Transverse colon (tissue), 4 donors: ENCODE data around the gene DNAH3. TPM values are rescaled to one million over a fixed set of nuclear protein-coding genes. Genes with fewer than 3 reads are reported as not detected.

Experiments
- DNase-seq: peaks from one replicate; pipeline ENCODE4 v3.0.0-alpha.2; 2019
- H3K27ac ChIP-seq, 4 donors: fragments of 200-600 bp; sonication (generic); 2 replicates each; pipeline ENCODE4 v1.5.1; 2016 to 2018; ENCODE audit warnings: inconsistent platforms in 4 of 4
- H3K27me3 ChIP-seq: fragments of 200-600 bp; sonication (generic); 2 replicates; pipeline ENCODE4 v1.5.1; 2017; ENCODE audit warnings: inconsistent platforms
- H3K36me3 ChIP-seq, 4 donors: fragments of 200-600 bp; sonication (generic); 2 replicates each; pipeline ENCODE4 v1.5.1; 2017 to 2019; ENCODE audit warnings: inconsistent platforms in 4 of 4
- H3K4me1 ChIP-seq, 4 donors: fragments of 200-600 bp; sonication (generic); 2 replicates each; pipeline ENCODE4 v1.5.1; 2017 to 2020; ENCODE audit warnings: inconsistent platforms in 4 of 4
- H3K4me3 ChIP-seq, 4 donors: fragments of 200-600 bp; sonication (generic); 1 replicate in 1 of 4; 2 replicates in 3 of 4; pipeline versions ENCODE4 v1.5.1 to v1.6.1; 2017 to 2019; ENCODE audit warnings: inconsistent platforms in 4 of 4
- H3K9me3 ChIP-seq, 2 donors: fragments of 200-600 bp; sonication (generic); 2 replicates each; pipeline ENCODE4 v1.5.1; 2017 to 2019; ENCODE audit warnings: inconsistent platforms in 2 of 2
- CTCF ChIP-seq, 5 experiments: fragments of 200-600 bp in 3 of 5; fragments of 450-650 bp in 2 of 5; sonication (generic) in 3 of 5; IDR thresholded peaks; 1 replicate in 2 of 5; 2 replicates in 3 of 5; pipeline ENCODE4 v1.5.1; 2016 to 2017; ENCODE audit warnings: antibody characterized with exemption in 5 of 5, inconsistent platforms in 3 of 5, mild to moderate bottlenecking in 2 of 5, moderate library complexity in 1 of 5
- EP300 ChIP-seq: sonication (generic); formaldehyde crosslinking; IDR thresholded peaks from one replicate; pipeline ENCODE4 v1.6.1; 2017; ENCODE audit warnings: antibody characterized with exemption, low read depth
- POLR2A ChIP-seq: fragments of 450-650 bp; IDR thresholded peaks from one replicate; pipeline ENCODE4 v1.6.1; 2016; ENCODE audit warnings: antibody characterized with exemption, mild to moderate bottlenecking, moderate library complexity
- POLR2AphosphoS5 ChIP-seq, 3 donors: sonication (generic); formaldehyde crosslinking; IDR thresholded peaks; one replicate each; pipeline ENCODE4 v1.6.1; 2016; ENCODE audit warnings: antibody characterized with exemption in 3 of 3
- WGBS, 2 donors: methylation state at CpG; one replicate each; pipeline ENCODE4 v1.1.5; 2018; ENCODE audit warnings: low coverage in 1 of 2; 5-methylcytosine and 5-hydroxymethylcytosine counted together
- in situ Hi-C, 4 donors: fragments of 200-750 bp; cut with MboI; loops; one replicate each; pipeline versions ENCODE4 v1.15.0 to v1.15.1; 2017; ENCODE audit warnings: low sequenced_read_pairs in 3 of 4, low pct_ligation_motif_present in 1 of 4, low pct_unique_long_range_greater_than_20kb in 1 of 4
- intact Hi-C: fragments of 100-400 bp; cut with DNase I; formaldehyde crosslinking; loops from one replicate; pipeline ENCODE4 v1.15.1; 2023; ENCODE audit warnings: low total_unique reads
- total RNA-seq, 4 donors: library from RNA; depleted of rRNA; stranded (reverse); fragments of >200 nt; gene quantifications; one replicate each; pipeline ENCODE4 v1.1.0, GENCODE V29; 2016

Gene DNAH3
- total RNA-seq, 4 donors from 2014 or later, result 1.1 to 28.7 (median 5.5) TPM

DNA sequence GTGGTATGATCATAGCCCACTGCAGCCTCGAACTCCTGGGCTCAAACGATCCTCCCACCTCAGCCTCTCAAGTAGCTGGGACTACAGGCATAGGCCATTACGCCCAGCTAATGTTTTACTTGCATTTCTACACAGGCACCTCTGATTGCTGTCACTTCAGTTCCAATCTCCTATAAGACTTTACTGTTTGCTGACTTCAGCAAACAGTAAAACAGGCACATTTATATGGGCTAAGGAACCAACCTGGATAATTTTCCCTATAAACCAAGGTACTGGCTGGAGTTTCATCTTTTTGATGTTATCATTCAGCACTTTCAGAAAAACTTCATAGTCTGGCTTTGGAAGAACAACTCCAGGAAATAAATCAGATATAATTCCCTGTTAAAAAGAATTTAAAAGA lies 114.2 kb downstream of the DNAH3 start:
- TF ChIP-seq POLR2A, result no peak
- no peak for TF ChIP-seq CTCF (IDR thresholded peaks at IDR 0.05)
- TF ChIP-seq EP300, result no peak
- no peak for TF ChIP-seq POLR2AphosphoS5 (IDR thresholded peaks at IDR 0.05)
- no peaks in the 10 kb centered on the region for H3K4me1 ChIP-seq
- WGBS, 2 donors, result 75 to 83% methylated on average over 2 to 3 of the region's 3 CpGs
- H3K27me3 ChIP-seq, result no peaks in the 10 kb centered on the region
- intact Hi-C loops (no loop called here), in situ Hi-C loops (no loop called here)
- H3K36me3 ChIP-seq, result no peaks in the 10 kb centered on the region
- no peak overlapping the region for H3K27ac ChIP-seq
- no peak overlapping the region for H3K4me3 ChIP-seq
- H3K9me3 ChIP-seq, result no peaks in the 10 kb centered on the region
- no peak for DNase-seq

- no peaks in the 10 kb centered on the region for H3K9me3 ChIP-seq
- H3K4me1 ChIP-seq, result no peaks in the 10 kb centered on the region
- TF ChIP-seq EP300 (no peak), POLR2AphosphoS5 (IDR thresholded peaks at IDR 0.05) (no peak), POLR2A (no peak), CTCF (IDR thresholded peaks at IDR 0.05) (no peak)
- WGBS, 2 donors, result 67 to 88% methylated on average over 1 to 10 of the region's 10 CpGs
- H3K4me3 ChIP-seq, result no peak overlapping the region
- no peaks in the 10 kb centered on the region for H3K27me3 ChIP-seq
- H3K27ac ChIP-seq, result no peak overlapping the region
- intact Hi-C loops (no loop called here), in situ Hi-C loops (no loop called here)
- no peaks in the 10 kb centered on the region for H3K36me3 ChIP-seq
- no peak for DNase-seq
Observed at GRCh38 chr16:21033704-21034103, 116.9 kb downstream of the DNAH3 start.

DNA sequence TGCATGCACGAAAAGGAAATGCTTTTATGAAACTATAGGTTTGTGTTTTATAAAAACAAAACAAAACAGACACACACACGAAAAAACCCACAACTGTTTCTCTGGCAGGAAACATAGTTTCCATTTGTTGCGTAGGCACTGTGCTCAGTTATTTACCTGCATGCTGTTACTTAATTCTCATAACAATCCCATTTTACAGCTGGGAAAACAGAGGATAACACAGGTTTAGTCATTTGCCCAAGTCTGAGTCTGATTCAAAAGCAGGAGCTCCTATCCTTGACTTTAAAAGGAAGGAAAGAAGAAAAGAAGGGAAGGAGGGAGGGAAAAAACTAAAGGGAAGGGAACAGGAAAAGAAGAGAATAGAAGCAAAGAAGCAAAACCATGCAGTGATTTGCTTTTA lies 117.4 kb downstream of the DNAH3 start:
- H3K27me3 ChIP-seq, result no peaks in the 10 kb centered on the region
- no peaks in the 10 kb centered on the region for H3K36me3 ChIP-seq
- DNase-seq, result no peak
- H3K9me3 ChIP-seq, result no peaks in the 10 kb centered on the region
- 56 to 78% methylated on average over 3 of the region's 3 CpGs for WGBS, 2 donors
- no peak overlapping the region for H3K4me3 ChIP-seq
- intact Hi-C loops (no loop called here), in situ Hi-C loops (no loop called here)
- no peak for TF ChIP-seq POLR2A
- TF ChIP-seq POLR2AphosphoS5 (IDR thresholded peaks at IDR 0.05), result no peak
- TF ChIP-seq EP300, result no peak
- no peak for TF ChIP-seq CTCF (IDR thresholded peaks at IDR 0.05)
- H3K4me1 ChIP-seq, result no peaks in the 10 kb centered on the region
- no peak overlapping the region for H3K27ac ChIP-seq

GRCh38 chr16:21028728-21029127 lies 121.9 kb downstream of the DNAH3 start:
- H3K4me1 ChIP-seq, result no peaks in the 10 kb centered on the region
- in situ Hi-C loops, result no loop called here
- no peak overlapping the region for H3K27ac ChIP-seq

More at GRCh38 chr16:21028728-21029127, 121.9 kb downstream of the DNAH3 start:
- intact Hi-C loops, result no loop called here
- H3K27me3 ChIP-seq, result no peaks in the 10 kb centered on the region
- H3K36me3 ChIP-seq, result no peaks in the 10 kb centered on the region
- WGBS, 2 donors, result 71 to 74% methylated on average over 4 of the region's 4 CpGs
- TF ChIP-seq CTCF (IDR thresholded peaks at IDR 0.05) (no peak), POLR2AphosphoS5 (IDR thresholded peaks at IDR 0.05) (no peak), EP300 (no peak), POLR2A (no peak)
- no peak for DNase-seq
- H3K4me3 ChIP-seq, result no peak overlapping the region
- no peaks in the 10 kb centered on the region for H3K9me3 ChIP-seq
